Fibroblast of gingiva (primary cell): ENCODE data around the gene PRR9.
"Not testable (repeated sequence)": the region's sequence is repeated elsewhere in the genome, so short reads cannot be mapped to it uniquely, and the experiment has no call there.

Source experiments
- DNase-seq: peaks from one replicate; pipeline ENCODE4 v3.0.0-alpha.2; 2011; ENCODE audit warnings: low read depth

The PRR9 gene, protein sequence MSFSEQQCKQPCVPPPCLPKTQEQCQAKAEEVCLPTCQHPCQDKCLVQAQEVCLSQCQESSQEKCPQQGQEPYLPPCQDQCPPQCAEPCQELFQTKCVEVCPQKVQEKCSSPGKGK

GRCh38 chr1:153217212-153217611 lies at the start of gene PRR9:
TSS of gene PRR9 (plus strand) at chr1:153217584. CDS start at chr1:153218145, 561 bp downstream.
- DNase-seq: no peak

DNA sequence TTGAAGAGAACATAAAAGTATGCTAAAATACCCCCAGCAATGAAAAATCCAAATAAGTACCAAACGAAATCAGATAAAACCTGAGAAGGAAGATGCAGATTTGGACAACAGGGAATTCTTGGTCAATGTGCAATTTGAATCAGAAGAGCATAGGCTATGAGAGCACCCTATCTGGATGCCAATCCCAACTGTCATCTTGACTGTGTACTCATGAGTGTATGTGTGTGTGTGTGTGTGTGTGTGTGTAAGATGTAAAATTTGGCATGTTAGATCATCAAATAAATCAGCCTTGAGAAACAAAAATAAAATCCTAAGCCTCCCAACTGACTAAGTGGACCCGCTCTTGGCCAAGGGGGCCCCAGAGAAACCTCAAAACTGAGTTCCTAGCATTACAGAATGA lies 48.7 kb upstream of the PRR9 start:
- no peak for DNase-seq

GRCh38 chr1:153174624-153175023 lies 42.8 kb upstream of the PRR9 start:
- DNase-seq: no peak

DNA sequence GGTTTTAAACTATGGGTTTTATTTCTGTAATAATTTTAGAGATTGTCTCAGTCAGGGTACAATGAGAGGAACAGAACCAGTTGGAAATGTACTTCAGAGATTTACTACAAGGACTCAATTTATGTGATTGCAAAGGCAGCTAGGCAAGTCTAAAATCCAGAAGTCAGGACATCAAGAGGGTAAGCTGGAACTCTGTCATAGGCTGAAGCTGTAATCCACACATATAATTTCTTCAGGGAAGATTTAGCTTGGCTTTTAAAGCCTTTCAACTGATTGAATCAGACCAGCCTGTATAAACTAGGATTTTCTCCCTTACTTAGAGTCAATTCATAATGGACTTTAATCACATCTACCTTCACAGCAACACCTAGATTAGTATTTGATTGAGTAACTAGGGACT lies 38.5 kb upstream of the PRR9 start:
- DNase-seq: no peak

DNA sequence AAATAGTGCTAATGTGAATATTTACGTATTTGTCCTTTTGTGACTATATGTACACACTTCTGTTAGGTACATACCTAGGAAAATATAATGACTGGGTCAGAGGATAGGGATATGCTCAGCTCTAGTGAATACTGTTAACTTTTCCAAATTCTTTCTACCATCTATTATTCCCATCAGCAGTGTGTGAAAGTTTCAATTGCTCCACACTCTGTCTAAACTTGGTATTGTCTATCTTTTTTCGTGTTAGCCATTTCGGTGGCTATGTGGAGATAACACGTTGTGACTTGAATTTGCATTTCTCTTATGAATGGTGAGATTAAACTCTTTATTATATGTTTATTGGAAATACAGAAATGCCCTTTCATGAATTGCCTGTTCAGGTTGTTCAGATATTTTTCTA lies 36.8 kb upstream of the PRR9 start:
- DNase-seq: no peak

- DNase-seq: not testable (repeated sequence)
Observed at GRCh38 chr1:153188301-153188700, 29.1 kb upstream of the PRR9 start.

GRCh38 chr1:153190373-153190772 lies 27.0 kb upstream of the PRR9 start:
- DNase-seq: no peak

DNA sequence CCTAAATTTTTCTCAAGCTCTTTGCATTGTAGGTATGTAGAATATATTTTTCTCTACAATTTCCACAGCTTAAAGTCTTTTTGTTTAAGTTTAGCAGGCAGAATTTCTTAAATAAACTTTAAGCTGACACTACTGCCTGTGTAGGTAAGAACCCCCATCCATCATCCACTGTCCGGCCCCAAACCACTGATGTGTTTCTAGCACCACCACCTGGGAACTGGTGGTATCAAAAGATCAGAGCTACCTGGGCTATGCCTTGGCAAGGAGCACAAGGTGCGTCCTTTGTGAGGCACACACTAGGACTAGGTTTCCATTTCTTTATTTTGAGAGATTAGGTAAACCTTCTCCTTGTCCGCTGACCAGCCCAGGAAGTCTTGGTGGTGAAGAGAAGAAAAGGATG lies 24.7 kb upstream of the PRR9 start:
- DNase-seq: no peak

- no peak for DNase-seq
Observed at GRCh38 chr1:153194331-153195050, 22.9 kb upstream of the PRR9 start.

DNA sequence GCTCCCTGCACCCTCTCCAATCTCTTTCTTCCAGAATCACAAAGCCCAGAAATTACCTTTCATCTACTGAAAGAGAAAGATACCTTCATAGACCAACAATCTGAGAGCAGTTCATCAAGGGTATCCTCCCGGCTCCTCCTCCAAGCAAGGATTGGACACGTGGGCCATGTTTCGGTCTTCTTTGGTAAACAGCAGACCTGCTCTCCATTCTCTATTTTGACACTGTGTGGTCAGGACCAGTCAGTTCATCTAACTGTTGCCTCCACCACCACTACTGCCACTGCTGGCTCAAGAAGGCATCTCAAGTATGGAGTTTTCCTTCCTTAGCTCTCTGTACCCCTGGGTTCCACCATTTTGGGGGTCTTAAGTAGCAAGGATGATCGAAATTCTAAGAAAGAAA lies 22.2 kb upstream of the PRR9 start:
- no peak for DNase-seq

DNA sequence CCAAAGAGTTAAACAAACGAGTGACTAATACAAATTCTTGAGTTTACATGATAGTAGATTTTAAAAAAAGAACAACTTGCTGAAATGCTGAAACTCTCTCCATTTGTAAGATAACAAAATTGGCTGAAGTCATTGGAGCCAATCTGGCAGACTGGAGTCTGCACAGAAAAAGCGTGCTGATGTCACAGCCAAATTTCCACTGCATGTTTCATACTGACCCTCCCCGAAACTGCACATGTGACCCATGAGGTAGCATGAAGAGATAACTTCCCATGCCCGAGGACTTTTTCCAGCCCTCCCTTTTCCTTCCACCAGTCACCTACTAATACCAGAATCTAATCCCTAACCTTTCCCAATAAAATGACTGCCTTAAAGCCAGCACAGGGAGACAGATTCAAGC lies 15.4 kb upstream of the PRR9 start:
- DNase-seq: no peak

DNA sequence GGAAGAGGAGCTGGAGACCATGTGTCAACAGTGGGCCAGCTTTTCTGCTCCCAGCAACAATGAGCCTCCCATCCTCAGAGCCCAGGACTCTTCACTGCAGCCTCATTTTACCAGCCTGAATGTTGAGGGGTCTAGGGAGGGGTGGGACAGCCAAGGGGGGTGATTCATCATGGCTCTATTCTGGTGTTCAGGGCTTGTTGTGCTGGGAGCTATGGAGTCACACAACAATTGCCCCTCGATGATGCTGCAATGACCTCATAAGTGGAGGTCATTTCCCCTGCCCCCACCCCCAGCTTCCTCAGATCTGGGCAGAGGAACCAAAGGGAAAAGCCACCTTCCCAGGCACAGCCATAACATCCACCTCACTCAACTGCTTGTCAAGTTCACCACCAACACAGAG lies 14.3 kb upstream of the PRR9 start, which contains the start of gene LELP1:
LELP1 (plus strand) TSS at position 301 of the 400 bp plus-strand sequence. CDS start 1,278 bp downstream, outside the sequence.
- DNase-seq: no peak

DNA sequence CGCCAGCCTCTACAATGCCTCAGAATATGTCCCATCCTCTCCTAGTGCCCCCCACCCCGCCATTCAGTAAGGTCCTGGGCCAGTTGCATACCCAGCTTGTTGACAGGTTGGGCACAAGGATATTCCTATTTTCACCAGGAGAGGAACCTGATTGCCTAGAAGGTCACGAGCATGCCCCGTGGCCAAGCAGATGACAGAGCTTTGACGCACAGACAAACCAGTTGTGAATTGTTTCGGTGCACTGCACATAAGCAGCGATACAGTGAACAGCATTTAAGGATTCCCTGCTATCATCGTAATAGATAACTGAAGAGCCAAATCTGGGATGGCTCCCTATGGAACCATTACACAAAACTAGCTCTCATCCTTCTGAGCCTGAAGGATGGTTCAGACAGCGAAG lies 10.8 kb upstream of the PRR9 start:
- DNase-seq: no peak

DNA sequence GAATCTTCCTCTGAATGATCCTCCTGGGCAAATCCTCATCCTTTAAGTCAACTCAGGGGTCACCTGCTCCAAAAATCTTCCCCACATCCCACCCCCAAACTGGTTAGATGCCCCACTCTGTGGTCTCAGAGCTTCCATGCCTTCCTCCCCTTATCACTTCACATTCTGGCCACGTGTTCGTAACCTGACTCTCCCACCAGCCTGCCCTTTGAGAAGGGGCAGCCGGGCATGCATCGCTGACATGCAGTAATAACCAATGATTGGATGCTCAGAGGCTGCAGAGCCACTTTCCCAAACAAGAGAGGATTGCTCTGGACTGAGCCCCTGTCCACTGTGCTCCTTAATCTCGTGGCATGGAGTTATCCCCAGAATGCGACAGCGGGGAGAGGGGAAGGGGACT lies 7.2 kb upstream of the PRR9 start:
- no peak for DNase-seq

DNA sequence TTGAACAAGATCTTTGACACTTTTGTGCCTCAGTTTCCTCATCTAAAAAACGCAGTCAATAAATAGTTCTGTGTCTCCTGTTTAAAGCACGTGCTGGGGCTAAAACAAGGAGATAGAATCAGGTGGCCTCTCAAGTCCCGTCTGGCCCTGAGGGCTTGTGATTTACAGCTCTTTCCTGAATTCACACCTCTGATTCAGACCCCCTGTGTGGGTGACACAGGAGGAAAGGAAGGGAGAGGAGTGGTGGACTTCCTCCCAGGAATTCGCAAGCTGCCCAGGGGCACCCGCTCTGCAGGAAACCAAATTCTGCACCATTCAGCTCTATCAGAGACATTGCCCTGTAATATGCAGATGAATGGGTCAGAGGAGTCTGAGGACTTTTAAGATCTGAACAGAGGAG lies 5.2 kb upstream of the PRR9 start:
- no peak for DNase-seq

- DNase-seq: no peak
Observed at GRCh38 chr1:153213519-153213918, 3.9 kb upstream of the PRR9 start.

GRCh38 chr1:153217744-153218416 lies 496 bp downstream of the PRR9 start:
- DNase-seq: no peak

- DNase-seq: no peak
Observed at GRCh38 chr1:153220606-153221303, 3.4 kb downstream of the PRR9 start.

- DNase-seq: peak; percentile 16
Observed at GRCh38 chr1:153223040-153223891, 5.9 kb downstream of the PRR9 start.

DNA sequence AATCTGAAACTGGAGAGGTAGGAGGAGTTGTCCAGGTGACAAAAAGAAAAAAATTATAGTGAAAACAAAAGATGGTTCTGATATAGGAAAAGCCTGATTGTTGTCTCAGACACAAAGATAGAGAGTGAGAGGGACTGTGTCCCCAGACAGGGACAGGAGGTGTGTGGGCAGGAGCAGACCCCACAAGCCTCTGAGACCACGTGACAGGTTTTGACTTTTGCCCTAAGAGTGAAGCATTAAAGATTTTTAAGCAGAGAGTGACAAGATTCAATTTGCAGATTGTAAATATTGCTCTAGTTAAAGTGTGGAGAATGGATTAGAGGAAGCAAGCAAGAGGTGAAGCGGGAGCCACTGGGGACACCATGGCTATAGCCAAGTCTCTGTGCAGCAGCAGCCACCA lies 10.4 kb downstream of the PRR9 start:
- no peak for DNase-seq

GRCh38 chr1:153228491-153228890 lies 11.1 kb downstream of the PRR9 start:
- DNase-seq: no peak
